ENCODE data around the gene ERBB4. TPM values are rescaled to one million over a fixed set of nuclear protein-coding genes. Genes with fewer than 3 reads are reported as not detected.

The ERBB4 gene
- polyA plus RNA-seq, 3 donors from 2014 or later: not detected

DNA sequence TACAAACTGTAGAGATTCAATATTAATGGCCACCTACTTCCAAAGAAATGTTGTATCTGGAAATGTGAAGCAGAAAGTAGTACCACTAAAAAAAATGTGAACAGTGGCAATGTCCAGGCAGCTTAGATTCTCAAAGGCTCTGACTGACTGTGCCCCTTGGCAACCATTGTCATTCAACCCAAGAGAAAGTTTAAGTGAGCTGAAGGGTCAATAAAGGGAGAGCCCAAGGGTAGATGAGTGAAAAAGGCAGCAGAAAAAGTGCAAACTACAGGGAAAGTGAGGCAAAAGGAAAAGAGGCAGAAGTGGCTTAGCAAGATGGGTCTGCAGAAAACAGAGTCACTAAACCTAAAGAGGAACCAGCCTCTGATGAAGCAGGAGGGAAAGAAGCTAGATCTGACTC lies 1179.3 kb downstream of the ERBB4 start:
- Mint-ChIP-seq H3K4me3 (no peak overlapping the region), H3K27me3 (ENCODE audit: low read depth in 3 of 3) (no peaks in the 10 kb centered on the region), H3K9me3 (peaks cover 2 to 27% (median 7%) of the 10 kb centered on the region in 6 donors), H3K27ac (no peak overlapping the region), H3K36me3 (no peaks in the 10 kb centered on the region), H3K4me1 (no peaks in the 10 kb centered on the region)
- DNase-seq: no peak

DNA sequence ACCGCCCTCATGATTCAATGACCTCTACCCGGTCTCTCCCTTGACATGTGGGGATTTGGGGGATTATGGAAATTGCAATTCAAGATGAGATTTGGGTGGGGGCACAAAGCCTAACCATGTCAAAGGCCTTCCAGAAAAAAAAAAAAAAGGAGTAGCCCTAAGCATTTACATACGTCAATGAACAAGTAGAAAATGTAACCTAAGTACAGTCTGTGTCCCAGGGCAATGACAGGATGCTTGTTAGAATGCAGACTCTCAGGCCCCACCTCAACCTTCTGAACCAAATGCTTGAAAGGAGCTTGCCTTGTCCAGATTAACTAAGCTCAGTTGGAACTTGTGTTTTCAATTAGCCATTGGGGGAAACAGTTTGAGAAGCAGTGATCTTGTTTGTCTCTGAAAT lies 1180.1 kb downstream of the ERBB4 start:
- DNase-seq: no peak
- no peaks in the 10 kb centered on the region for H3K4me1 Mint-ChIP-seq
- H3K4me3 Mint-ChIP-seq: no peak overlapping the region
- peaks cover 2 to 21% (median 6%) of the 10 kb centered on the region in 6 donors for H3K9me3 Mint-ChIP-seq
- no peaks in the 10 kb centered on the region for H3K27me3 Mint-ChIP-seq (ENCODE audit: low read depth in 3 of 3)
- H3K36me3 Mint-ChIP-seq: no peaks in the 10 kb centered on the region
- H3K27ac Mint-ChIP-seq: no peak overlapping the region

DNA sequence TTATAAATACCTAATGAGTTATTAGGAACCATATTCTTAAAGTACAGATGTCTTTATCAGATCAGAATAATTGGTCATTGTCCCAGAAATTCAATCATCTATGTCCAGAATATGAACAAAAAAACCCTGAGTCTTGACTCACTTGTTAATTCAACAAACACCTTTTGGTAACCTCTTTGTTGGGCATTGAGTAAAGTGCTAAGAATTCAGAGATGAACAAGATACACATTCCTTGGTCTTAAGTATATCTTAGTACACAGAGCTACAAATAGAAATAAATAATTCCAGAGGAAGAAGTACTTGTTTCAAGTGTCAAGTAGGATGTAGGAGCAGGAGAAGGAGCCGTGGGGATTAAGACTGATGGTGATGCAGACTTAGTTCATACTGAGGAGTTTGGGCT lies 1184.1 kb downstream of the ERBB4 start:
- Mint-ChIP-seq H3K27ac (no peak overlapping the region), H3K36me3 (no peaks in the 10 kb centered on the region), H3K27me3 (ENCODE audit: low read depth in 3 of 3) (no peaks in the 10 kb centered on the region), H3K4me1 (no peaks in the 10 kb centered on the region), H3K9me3 (peaks cover 2 to 19% (median 8%) of the 10 kb centered on the region in 6 donors), H3K4me3 (no peak overlapping the region)
- DNase-seq: no peak

GRCh38 chr2:211351987-211352386 lies 1186.6 kb downstream of the ERBB4 start:
- Mint-ChIP-seq H3K36me3 (no peaks in the 10 kb centered on the region), H3K4me1 (no peaks in the 10 kb centered on the region), H3K27me3 (ENCODE audit: low read depth in 3 of 3) (no peaks in the 10 kb centered on the region), H3K27ac (no peak overlapping the region), H3K4me3 (no peak overlapping the region), H3K9me3 (peaks cover 0 to 19% (median 5%) of the 10 kb centered on the region in 6 donors)
- no peak for DNase-seq

GRCh38 chr2:211349031-211349430 lies 1189.6 kb downstream of the ERBB4 start:
- no peak for DNase-seq
- peaks cover 0 to 26% (median 6%) of the 10 kb centered on the region in 6 donors for H3K9me3 Mint-ChIP-seq
- no peaks in the 10 kb centered on the region for H3K4me1 Mint-ChIP-seq
- H3K36me3 Mint-ChIP-seq: no peaks in the 10 kb centered on the region
- H3K27me3 Mint-ChIP-seq (ENCODE audit: low read depth in 3 of 3): no peaks in the 10 kb centered on the region
- no peak overlapping the region for H3K27ac Mint-ChIP-seq
- no peak overlapping the region for H3K4me3 Mint-ChIP-seq

DNA sequence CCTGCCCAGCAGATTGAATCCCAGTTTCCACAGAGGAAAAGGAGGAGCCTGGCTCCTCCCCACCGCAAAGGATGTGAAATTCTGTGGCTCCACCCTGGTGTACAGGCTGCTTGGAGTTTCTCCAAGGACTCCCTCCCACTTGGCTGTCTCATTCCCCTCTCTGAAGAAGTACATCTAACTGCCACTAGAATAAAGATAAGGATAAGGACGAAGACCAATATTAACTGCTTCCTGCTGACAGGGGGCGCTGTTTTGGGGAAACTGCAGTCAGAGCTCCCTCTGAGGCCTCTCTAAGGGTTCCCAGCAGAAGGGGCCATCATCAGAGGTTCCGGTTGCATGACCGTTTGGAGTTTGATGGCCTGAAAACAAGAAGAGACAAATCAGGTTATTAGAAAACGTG lies 1191.3 kb downstream of the ERBB4 start:
- H3K27me3 Mint-ChIP-seq (ENCODE audit: low read depth in 3 of 3): no peaks in the 10 kb centered on the region

DNA sequence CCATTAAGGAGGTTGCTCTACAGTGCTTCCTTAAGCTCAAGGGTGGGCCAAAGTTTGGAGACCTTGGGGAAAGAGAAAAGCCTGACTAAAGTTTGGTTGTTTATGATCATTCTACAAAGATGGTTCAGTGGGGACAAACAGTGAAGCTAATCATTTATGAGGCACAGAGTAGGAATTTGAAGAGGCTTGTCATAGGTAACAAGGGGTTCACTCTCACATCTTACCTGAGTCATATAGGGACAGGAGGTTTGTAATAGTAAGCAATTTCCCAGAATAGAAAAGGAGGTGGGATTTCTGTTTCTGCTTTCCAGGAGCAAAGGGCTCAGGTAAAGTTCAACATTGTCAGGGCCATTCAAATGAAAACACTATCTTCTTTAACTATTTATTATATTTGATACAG lies 1194.3 kb downstream of the ERBB4 start:
- no peaks in the 10 kb centered on the region for H3K27me3 Mint-ChIP-seq (ENCODE audit: low read depth in 3 of 3)
- H3K4me3 Mint-ChIP-seq: no peak overlapping the region
- peaks cover 0 to 17% (median 7%) of the 10 kb centered on the region in 6 donors for H3K9me3 Mint-ChIP-seq
- H3K36me3 Mint-ChIP-seq: no peaks in the 10 kb centered on the region
- no peak overlapping the region for H3K27ac Mint-ChIP-seq
- no peak for DNase-seq
- no peaks in the 10 kb centered on the region for H3K4me1 Mint-ChIP-seq

More for the DNA sequence above, 1191.3 kb downstream of the ERBB4 start:
- Mint-ChIP-seq H3K4me1 (no peaks in the 10 kb centered on the region), H3K36me3 (no peaks in the 10 kb centered on the region), H3K4me3 (no peak overlapping the region), H3K9me3 (peaks cover 0 to 26% (median 7%) of the 10 kb centered on the region in 6 donors), H3K27ac (no peak overlapping the region)
- no peak for DNase-seq

GRCh38 chr2:211333377-211333776 lies 1205.2 kb downstream of the ERBB4 start:
- no peak for DNase-seq
- Mint-ChIP-seq H3K36me3 (no peaks in the 10 kb centered on the region), H3K27ac (no peak overlapping the region), H3K4me3 (no peak overlapping the region), H3K27me3 (ENCODE audit: low read depth in 3 of 3) (peaks cover 0 to 1% (median 0%) of the 10 kb centered on the region in 3 donors), H3K4me1 (no peaks in the 10 kb centered on the region), H3K9me3 (peaks cover 0 to 34% (median 5%) of the 10 kb centered on the region in 6 donors)

GRCh38 chr2:211331736-211332135 lies 1206.9 kb downstream of the ERBB4 start:
- peaks cover 0 to 41% (median 5%) of the 10 kb centered on the region in 6 donors for H3K9me3 Mint-ChIP-seq
- H3K27ac Mint-ChIP-seq: no peak overlapping the region
- H3K4me1 Mint-ChIP-seq: no peaks in the 10 kb centered on the region
- H3K4me3 Mint-ChIP-seq: no peak overlapping the region
- no peaks in the 10 kb centered on the region for H3K36me3 Mint-ChIP-seq
- DNase-seq: no peak
- peaks cover 0 to 1% (median 0%) of the 10 kb centered on the region in 3 donors for H3K27me3 Mint-ChIP-seq (ENCODE audit: low read depth in 3 of 3)

DNA sequence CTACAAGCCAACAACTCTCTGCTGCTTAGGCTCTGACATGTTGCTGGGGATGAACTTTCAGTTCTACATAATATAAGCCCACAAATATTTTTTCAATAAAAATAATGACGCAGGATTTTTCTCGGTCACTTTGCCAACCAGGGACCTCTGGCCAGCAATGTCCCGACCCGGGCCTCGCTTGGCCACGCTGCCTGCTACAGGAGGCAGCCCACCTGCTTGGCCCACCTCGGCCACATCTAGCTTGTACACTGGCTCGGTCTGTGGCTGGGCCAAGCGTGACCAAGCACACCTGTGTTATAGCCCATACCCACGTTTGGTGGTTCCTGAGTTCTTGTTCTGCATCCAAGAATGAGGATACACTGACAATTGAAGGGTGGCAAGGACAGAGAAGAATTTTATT lies 1208.7 kb downstream of the ERBB4 start:
- H3K27me3 Mint-ChIP-seq (ENCODE audit: low read depth in 3 of 3): peaks cover 0 to 1% (median 0%) of the 10 kb centered on the region in 3 donors
- peaks cover 0 to 39% (median 9%) of the 10 kb centered on the region in 6 donors for H3K9me3 Mint-ChIP-seq
- no peaks in the 10 kb centered on the region for H3K36me3 Mint-ChIP-seq
- no peak overlapping the region for H3K4me3 Mint-ChIP-seq
- H3K27ac Mint-ChIP-seq: no peak overlapping the region
- DNase-seq: no peak
- no peaks in the 10 kb centered on the region for H3K4me1 Mint-ChIP-seq

DNA sequence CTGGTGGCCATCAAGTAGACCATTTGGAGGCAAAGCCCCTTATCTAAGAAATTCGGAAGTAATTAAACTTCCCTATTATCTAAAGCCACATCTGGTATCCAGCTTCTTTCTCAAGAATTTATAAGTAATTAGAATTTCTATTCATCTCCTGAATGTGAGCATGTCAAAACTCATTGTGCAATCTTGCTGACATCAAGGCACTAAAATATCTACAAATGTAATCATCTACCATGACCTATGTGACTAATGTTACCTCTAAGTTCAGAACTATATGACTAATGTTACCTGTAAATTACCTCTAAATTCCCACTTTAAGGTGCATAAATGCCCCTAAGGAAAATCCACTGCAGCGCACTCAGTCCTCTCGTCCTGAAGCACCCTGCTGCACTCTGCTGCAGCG lies 1209.2 kb downstream of the ERBB4 start:
- Mint-ChIP-seq H3K4me3 (no peak overlapping the region), H3K9me3 (peaks cover 0 to 44% (median 13%) of the 10 kb centered on the region in 6 donors), H3K27ac (no peak overlapping the region), H3K4me1 (no peaks in the 10 kb centered on the region), H3K36me3 (no peaks in the 10 kb centered on the region), H3K27me3 (ENCODE audit: low read depth in 3 of 3) (peaks cover 0 to 1% (median 0%) of the 10 kb centered on the region in 3 donors)
- DNase-seq: no peak

DNA sequence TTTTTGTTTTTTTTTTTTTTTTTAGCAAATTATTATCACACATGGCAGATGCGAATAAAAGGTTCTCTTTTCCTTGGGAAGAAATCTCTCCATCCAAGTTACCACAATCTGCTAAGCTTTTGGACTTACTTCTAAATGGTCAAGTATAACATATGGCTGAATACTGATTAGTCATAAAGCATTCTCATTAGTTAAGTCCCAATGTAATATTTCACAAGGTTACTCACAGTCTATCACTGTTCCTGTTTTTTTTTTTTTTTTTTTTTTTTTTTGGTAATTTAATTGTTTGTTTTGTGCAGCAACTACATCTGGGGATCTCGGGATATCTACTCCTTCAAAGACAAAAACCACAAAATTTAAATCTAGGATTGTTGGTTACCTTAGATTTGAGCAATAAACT lies 1210.5 kb downstream of the ERBB4 start:
- Mint-ChIP-seq H3K4me1 (no peaks in the 10 kb centered on the region), H3K27me3 (ENCODE audit: low read depth in 3 of 3) (peaks cover 0 to 1% (median 0%) of the 10 kb centered on the region in 3 donors), H3K4me3 (no peak overlapping the region), H3K36me3 (no peaks in the 10 kb centered on the region), H3K9me3 (peaks cover 3 to 46% (median 17%) of the 10 kb centered on the region in 6 donors), H3K27ac (no peak overlapping the region)
- no peak for DNase-seq

Data from immature natural killer cell (primary cell).